ENCODE results near the gene CCDC159. TPM values are rescaled to one million over a fixed set of nuclear protein-coding genes. Genes with fewer than 3 reads are reported as not detected.
A peak's percentile ranks its signal among the peaks of the same experiment; 100 is the strongest.

Gene CCDC159
- total and polyA plus RNA-seq, 2 of the 13 experiments (the other 11 are each of a cell fraction or from before 2014, with no cell fraction given): 1.7 to 6.3 TPM

- TF ChIP-seq THAP9 (CRISPR knock-in tag; IDR thresholded peaks at IDR 0.05; ENCODE audit: borderline replicate concordance): peak; percentile 69; the same call in 1 of the 2 replicates
- TF ChIP-seq SAFB2 (CRISPR knock-in tag; IDR thresholded peaks at IDR 0.05; ENCODE audit: borderline replicate concordance, low read depth): peak; percentile 54; the same call in 1 of the 2 replicates
- 0 out of 2 replicates have a peak, but pooled peaks have one; percentile 73 for TF ChIP-seq ZNF572 (CRISPR knock-in tag; IDR thresholded peaks at IDR 0.05)
- TF ChIP-seq, protein P1, sequence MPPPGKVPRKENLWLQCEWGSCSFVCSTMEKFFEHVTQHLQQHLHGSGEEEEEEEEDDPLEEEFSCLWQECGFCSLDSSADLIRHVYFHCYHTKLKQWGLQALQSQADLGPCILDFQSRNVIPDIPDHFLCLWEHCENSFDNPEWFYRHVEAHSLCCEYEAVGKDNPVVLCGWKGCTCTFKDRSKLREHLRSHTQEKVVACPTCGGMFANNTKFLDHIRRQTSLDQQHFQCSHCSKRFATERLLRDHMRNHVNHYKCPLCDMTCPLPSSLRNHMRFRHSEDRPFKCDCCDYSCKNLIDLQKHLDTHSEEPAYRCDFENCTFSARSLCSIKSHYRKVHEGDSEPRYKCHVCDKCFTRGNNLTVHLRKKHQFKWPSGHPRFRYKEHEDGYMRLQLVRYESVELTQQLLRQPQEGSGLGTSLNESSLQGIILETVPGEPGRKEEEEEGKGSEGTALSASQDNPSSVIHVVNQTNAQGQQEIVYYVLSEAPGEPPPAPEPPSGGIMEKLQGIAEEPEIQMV (CRISPR knock-in tag; IDR thresholded peaks at IDR 0.05; ENCODE audit: low read depth): peak; percentile 90; the same call in 1 of the 2 replicates
- TF ChIP-seq EHMT2 (IDR thresholded peaks at IDR 0.05; ENCODE audit: borderline replicate concordance, low read depth, low read length): no peak
- no peak for TF ChIP-seq ZNF775 (CRISPR knock-in tag; IDR thresholded peaks at IDR 0.05; ENCODE audit: borderline replicate concordance)
- TF ChIP-seq SP2 (CRISPR knock-in tag; IDR thresholded peaks at IDR 0.05): peak; percentile 93
- no peak; the same call in 1 of the 2 replicates for TF ChIP-seq PRDM4 (CRISPR knock-in tag; IDR thresholded peaks at IDR 0.05; ENCODE audit: borderline replicate concordance)
- TF ChIP-seq, protein P2, sequence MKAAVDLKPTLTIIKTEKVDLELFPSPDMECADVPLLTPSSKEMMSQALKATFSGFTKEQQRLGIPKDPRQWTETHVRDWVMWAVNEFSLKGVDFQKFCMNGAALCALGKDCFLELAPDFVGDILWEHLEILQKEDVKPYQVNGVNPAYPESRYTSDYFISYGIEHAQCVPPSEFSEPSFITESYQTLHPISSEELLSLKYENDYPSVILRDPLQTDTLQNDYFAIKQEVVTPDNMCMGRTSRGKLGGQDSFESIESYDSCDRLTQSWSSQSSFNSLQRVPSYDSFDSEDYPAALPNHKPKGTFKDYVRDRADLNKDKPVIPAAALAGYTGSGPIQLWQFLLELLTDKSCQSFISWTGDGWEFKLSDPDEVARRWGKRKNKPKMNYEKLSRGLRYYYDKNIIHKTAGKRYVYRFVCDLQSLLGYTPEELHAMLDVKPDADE (CRISPR knock-in tag; IDR thresholded peaks at IDR 0.05): no peak
- 0 out of 2 replicates have a peak, but pooled peaks have one; percentile 54 for TF ChIP-seq ZNF451 (CRISPR knock-in tag; IDR thresholded peaks at IDR 0.05)
- TF ChIP-seq ZNF878 (CRISPR knock-in tag; IDR thresholded peaks at IDR 0.05): peak; percentile 48; the same call in 1 of the 2 replicates
- no peak for TF ChIP-seq PAF1 (CRISPR knock-in tag; IDR thresholded peaks at IDR 0.05)
- peak; percentile 72; the same call in 1 of the 2 replicates for TF ChIP-seq ZNF274 (CRISPR knock-in tag; IDR thresholded peaks at IDR 0.05)
- TF ChIP-seq KLF6 (CRISPR knock-in tag; IDR thresholded peaks at IDR 0.05): peak; percentile 57; the same call in 1 of the 2 replicates
- TF ChIP-seq TCF12 (IDR thresholded peaks at IDR 0.05): no peak
- TF ChIP-seq TCF12 (CRISPR knock-in tag; IDR thresholded peaks at IDR 0.05): 0 out of 2 replicates have a peak, but pooled peaks have one; percentile 34
- TF ChIP-seq PBX2 (CRISPR knock-in tag; IDR thresholded peaks at IDR 0.05): 0 out of 2 replicates have a peak, but pooled peaks have one; percentile 33
Measured at GRCh38 chr19:11380653-11381537, 34.6 kb downstream of the CCDC159 start (continued).
